ENCODE results near the gene SOX5. TPM values are rescaled to one million over a fixed set of nuclear protein-coding genes. Genes with fewer than 3 reads are reported as not detected.

SOX5 gene
- total RNA-seq, 5 donors from 2014 or later (not counting 1 experiment from before 2014, with no cell fraction given): 0.10 to 1.1 (median 0.39) TPM; not detected in 1

DNA sequence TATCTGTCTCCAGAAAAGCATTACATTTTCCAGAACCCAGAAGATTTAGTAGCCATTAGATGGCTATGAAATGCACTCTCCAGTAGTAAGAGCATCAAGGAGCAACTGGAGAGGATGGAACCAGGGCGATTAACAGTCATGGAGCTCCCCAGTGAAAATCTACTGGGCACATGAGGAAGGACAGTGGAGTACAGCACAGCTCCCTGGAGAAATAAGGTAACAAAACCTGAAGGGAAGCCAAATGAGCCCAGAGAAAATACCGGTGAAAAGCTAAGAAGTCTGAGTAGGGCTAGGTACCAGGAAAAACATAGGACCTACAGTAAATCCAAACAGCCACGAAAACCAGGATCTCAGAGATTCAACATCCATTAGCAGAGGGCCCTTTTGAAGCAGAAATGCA lies 21.6 kb downstream of the SOX5 start:
- Histone ChIP-seq H3K36me3 (ENCODE audit: control insufficient read depth in 2 of 2, extremely low read depth in 1 of 2, insufficient read depth in 1 of 2, low read length in 1 of 2) (no peaks in the 10 kb centered on the region), H3K4me1 (ENCODE audit: control insufficient read depth in 1 of 2, extremely low read depth in 1 of 2, insufficient read depth in 2 of 2, low read length in 2 of 2) (no peaks in the 10 kb centered on the region), H3K9me3 (no peaks in the 10 kb centered on the region), H3K4me3 (ENCODE audit: control insufficient read depth in 1 of 2, extremely low read depth in 1 of 2, low read length in 1 of 2) (no peak overlapping the region), H3K27me3 (replicated peaks in 1 of 2; ENCODE audit: control insufficient read depth in 2 of 2, extremely low read depth in 1 of 2, insufficient read depth in 2 of 2, low read length in 1 of 2) (no peaks in the 10 kb centered on the region), H3K27ac (ENCODE audit: low read length) (no peak overlapping the region)
- Mint-ChIP-seq H3K9me3 (peaks cover 0 to 4% (median 3%) of the 10 kb centered on the region in 3 donors), H3K27me3 (no peaks in the 10 kb centered on the region), H3K4me3 (no peak overlapping the region), H3K36me3 (no peaks in the 10 kb centered on the region), H3K27ac (no peak overlapping the region), H3K4me1 (no peaks in the 10 kb centered on the region)
- ATAC-seq (replicated peaks in 1 of 4): no peak
- no peak for DNase-seq
- ChIA-PET CTCF (no interaction called here), POLR2A (no interaction called here)
- WGBS (ENCODE audit: insufficient coverage): 44% methylated on average over 1 of the region's 3 CpGs

DNA sequence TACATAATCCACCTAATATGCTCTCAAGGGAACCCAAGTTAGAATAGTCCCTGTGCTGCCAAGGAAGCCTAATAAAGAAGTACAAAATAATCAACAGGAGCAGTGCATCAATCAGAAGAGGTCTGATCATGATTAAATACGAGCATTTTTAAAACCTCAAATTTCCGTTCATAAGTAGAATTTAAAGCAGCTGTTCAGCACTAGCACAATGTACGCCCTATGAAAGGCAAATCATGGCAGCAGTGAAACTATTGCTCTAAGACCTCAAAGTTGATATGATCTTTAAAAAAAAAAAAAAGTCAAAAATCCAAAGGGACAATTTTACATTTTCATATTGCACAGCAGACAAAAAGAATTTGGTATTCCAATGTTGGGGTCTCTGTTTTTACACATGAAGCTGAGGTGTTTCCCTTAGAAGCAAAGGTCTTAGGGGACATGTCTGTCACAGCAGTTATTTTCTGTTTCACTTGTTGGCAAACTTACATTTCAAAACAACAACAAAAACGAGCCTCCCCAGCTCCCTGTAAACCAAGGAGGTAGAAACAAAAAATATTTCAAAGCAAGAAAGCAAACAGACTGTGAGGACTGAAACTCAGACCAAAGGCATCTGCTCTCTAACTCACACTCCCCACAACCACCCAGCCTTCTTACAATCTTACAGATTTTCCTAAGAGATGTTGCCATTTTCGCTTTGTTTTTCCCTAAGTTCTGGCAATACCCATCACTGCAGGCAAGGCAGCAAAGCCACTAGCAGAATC lies 28.2 kb downstream of the SOX5 start:
- Histone ChIP-seq H3K27ac (ENCODE audit: low read length) (no peak overlapping the region), H3K27me3 (replicated peaks in 1 of 2; ENCODE audit: control insufficient read depth in 2 of 2, extremely low read depth in 1 of 2, insufficient read depth in 2 of 2, low read length in 1 of 2) (no peaks in the 10 kb centered on the region), H3K9me3 (no peaks in the 10 kb centered on the region), H3K36me3 (ENCODE audit: control insufficient read depth in 2 of 2, extremely low read depth in 1 of 2, insufficient read depth in 1 of 2, low read length in 1 of 2) (no peaks in the 10 kb centered on the region), H3K4me1 (ENCODE audit: control insufficient read depth in 1 of 2, extremely low read depth in 1 of 2, insufficient read depth in 2 of 2, low read length in 2 of 2) (no peaks in the 10 kb centered on the region), H3K4me3 (ENCODE audit: control insufficient read depth in 1 of 2, extremely low read depth in 1 of 2, low read length in 1 of 2) (no peak overlapping the region)
- ATAC-seq (replicated peaks in 1 of 4): no peak
- H3K4me3 Mint-ChIP-seq: no peak overlapping the region
- WGBS (ENCODE audit: insufficient coverage): 73% methylated on average over 5 of the region's 5 CpGs
- no peak overlapping the region for H3K27ac Mint-ChIP-seq
- DNase-seq: no peak
- H3K36me3 Mint-ChIP-seq: no peaks in the 10 kb centered on the region
- peaks cover 0 to 4% (median 3%) of the 10 kb centered on the region in 3 donors for H3K9me3 Mint-ChIP-seq
- POLR2A ChIA-PET: no interaction called here
- no peaks in the 10 kb centered on the region for H3K27me3 Mint-ChIP-seq
- CTCF ChIA-PET: interaction anchor here in 1 of 2 donors (0.6 kb wide), 1 partner anchor 52 kb away, joined by 4 read pairs; no protein-coding TSS in a partner anchor
- H3K4me1 Mint-ChIP-seq: no peaks in the 10 kb centered on the region

DNA sequence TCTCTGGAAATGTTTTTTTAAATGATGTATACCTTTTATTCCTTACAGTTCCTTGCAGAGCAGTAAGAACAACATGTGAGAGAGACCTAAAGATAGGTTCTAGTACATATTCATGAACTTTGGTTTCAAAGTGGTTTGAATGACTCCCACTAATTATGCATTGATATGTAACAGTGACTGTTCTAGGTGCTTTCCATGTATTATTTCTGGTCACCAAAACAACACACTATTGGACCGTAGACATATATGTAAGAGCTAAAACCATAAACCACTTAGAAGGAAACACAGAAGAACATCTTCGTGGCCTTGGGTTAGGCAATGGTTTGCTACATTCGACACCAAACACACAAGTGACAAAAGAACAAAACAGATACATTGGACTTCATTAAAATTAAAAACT lies 37.9 kb downstream of the SOX5 start:
- H3K36me3 ChIP-seq (ENCODE audit: control insufficient read depth in 2 of 2, extremely low read depth in 1 of 2, insufficient read depth in 1 of 2, low read length in 1 of 2): no peaks in the 10 kb centered on the region
- no peaks in the 10 kb centered on the region for H3K9me3 ChIP-seq
- H3K27ac ChIP-seq (ENCODE audit: low read length): no peak overlapping the region
- ChIA-PET CTCF (no interaction called here), POLR2A (no interaction called here)
- Mint-ChIP-seq H3K9me3 (peaks cover 0 to 11% (median 3%) of the 10 kb centered on the region in 3 donors), H3K27ac (no peak overlapping the region), H3K27me3 (no peaks in the 10 kb centered on the region), H3K36me3 (no peaks in the 10 kb centered on the region), H3K4me1 (no peaks in the 10 kb centered on the region), H3K4me3 (no peak overlapping the region)
- ATAC-seq (replicated peaks in 1 of 4) (no peak), DNase-seq (no peak)
- H3K4me1 ChIP-seq (ENCODE audit: control insufficient read depth in 1 of 2, extremely low read depth in 1 of 2, insufficient read depth in 2 of 2, low read length in 2 of 2): no peaks in the 10 kb centered on the region
- WGBS (ENCODE audit: insufficient coverage): 100% methylated on average over 1 of the region's 3 CpGs
- no peaks in the 10 kb centered on the region for H3K27me3 ChIP-seq (replicated peaks in 1 of 2; ENCODE audit: control insufficient read depth in 2 of 2, extremely low read depth in 1 of 2, insufficient read depth in 2 of 2, low read length in 1 of 2)
- no peak overlapping the region for H3K4me3 ChIP-seq (ENCODE audit: control insufficient read depth in 1 of 2, extremely low read depth in 1 of 2, low read length in 1 of 2)

DNA sequence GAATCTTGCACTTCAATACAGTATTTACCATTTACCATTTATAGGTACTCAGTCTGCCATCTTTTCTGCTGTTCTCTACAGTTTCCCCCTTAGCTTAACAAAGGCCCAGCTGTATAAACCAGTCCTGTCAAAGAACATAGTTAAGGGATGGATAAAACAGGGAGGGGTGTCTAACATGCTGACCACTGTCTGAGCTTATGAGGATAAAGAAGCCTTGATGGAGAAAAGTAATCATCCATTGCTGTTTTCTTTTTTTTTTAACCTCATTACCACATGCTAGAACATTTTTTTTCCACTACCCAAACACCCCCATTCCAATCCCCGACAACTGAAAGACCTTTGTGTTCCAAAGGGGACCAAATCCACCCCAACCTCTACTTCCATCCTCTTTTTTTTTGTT lies 39.9 kb downstream of the SOX5 start:
- ATAC-seq (replicated peaks in 1 of 4) (no peak), DNase-seq (no peak)
- Histone ChIP-seq H3K9me3 (no peaks in the 10 kb centered on the region), H3K27me3 (replicated peaks in 1 of 2; ENCODE audit: control insufficient read depth in 2 of 2, extremely low read depth in 1 of 2, insufficient read depth in 2 of 2, low read length in 1 of 2) (no peaks in the 10 kb centered on the region), H3K4me1 (ENCODE audit: control insufficient read depth in 1 of 2, extremely low read depth in 1 of 2, insufficient read depth in 2 of 2, low read length in 2 of 2) (no peaks in the 10 kb centered on the region), H3K36me3 (ENCODE audit: control insufficient read depth in 2 of 2, extremely low read depth in 1 of 2, insufficient read depth in 1 of 2, low read length in 1 of 2) (no peaks in the 10 kb centered on the region), H3K27ac (ENCODE audit: low read length) (no peak overlapping the region), H3K4me3 (ENCODE audit: control insufficient read depth in 1 of 2, extremely low read depth in 1 of 2, low read length in 1 of 2) (no peak overlapping the region)
- Mint-ChIP-seq H3K9me3 (peaks cover 0 to 11% (median 3%) of the 10 kb centered on the region in 3 donors), H3K4me1 (no peaks in the 10 kb centered on the region), H3K36me3 (no peaks in the 10 kb centered on the region), H3K27me3 (no peaks in the 10 kb centered on the region), H3K27ac (no peak overlapping the region), H3K4me3 (no peak overlapping the region)
- ChIA-PET POLR2A (interaction anchor here in 1 of 2 donors (0.6 kb wide), 1 partner anchor 743 kb away, joined by 3 read pairs; no protein-coding TSS in a partner anchor), CTCF (interaction anchor here in 1 of 2 donors (1.2 kb wide), 1 partner anchor 38 kb away, joined by 3 read pairs; no protein-coding TSS in a partner anchor)
- WGBS (ENCODE audit: insufficient coverage): 83% methylated on average over 1 of the region's 1 CpG

DNA sequence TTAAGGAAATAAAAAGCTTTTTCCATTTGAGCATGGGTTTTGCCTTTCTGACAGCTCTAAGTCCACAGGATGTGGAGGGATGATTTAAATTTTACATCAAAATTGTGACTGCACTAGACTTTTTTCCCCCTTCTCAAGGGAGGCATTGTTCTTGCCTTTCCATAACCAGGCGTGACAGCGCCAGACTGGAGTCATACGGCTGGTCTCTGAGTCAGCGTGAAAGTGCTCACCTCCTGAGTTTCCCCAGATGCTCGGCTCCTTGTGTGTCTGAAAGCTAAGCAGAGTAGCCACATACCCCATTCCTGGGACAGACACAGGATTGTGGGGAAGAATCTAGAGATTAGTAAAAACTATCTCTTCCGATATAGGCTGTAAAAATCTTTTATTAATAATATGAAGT lies 43.1 kb downstream of the SOX5 start:
- no peak overlapping the region for H3K4me3 ChIP-seq (ENCODE audit: control insufficient read depth in 1 of 2, extremely low read depth in 1 of 2, low read length in 1 of 2)
- POLR2A ChIA-PET: no interaction called here
- H3K9me3 ChIP-seq: no peaks in the 10 kb centered on the region
- no peaks in the 10 kb centered on the region for H3K36me3 Mint-ChIP-seq
- H3K4me1 Mint-ChIP-seq: no peaks in the 10 kb centered on the region
- ATAC-seq (replicated peaks in 1 of 4): no peak
- peaks cover 3 to 10% (median 3%) of the 10 kb centered on the region in 3 donors for H3K9me3 Mint-ChIP-seq
- no peak overlapping the region for H3K4me3 Mint-ChIP-seq
- no peaks in the 10 kb centered on the region for H3K27me3 Mint-ChIP-seq
- no peak overlapping the region for H3K27ac ChIP-seq (ENCODE audit: low read length)
- no peaks in the 10 kb centered on the region for H3K4me1 ChIP-seq (ENCODE audit: control insufficient read depth in 1 of 2, extremely low read depth in 1 of 2, insufficient read depth in 2 of 2, low read length in 2 of 2)
- no peaks in the 10 kb centered on the region for H3K36me3 ChIP-seq (ENCODE audit: control insufficient read depth in 2 of 2, extremely low read depth in 1 of 2, insufficient read depth in 1 of 2, low read length in 1 of 2)
- H3K27me3 ChIP-seq (replicated peaks in 1 of 2; ENCODE audit: control insufficient read depth in 2 of 2, extremely low read depth in 1 of 2, insufficient read depth in 2 of 2, low read length in 1 of 2): no peaks in the 10 kb centered on the region
- no peak for DNase-seq
- H3K27ac Mint-ChIP-seq: no peak overlapping the region
- whole genome bisulfite sequencing (ENCODE audit: insufficient coverage): no CpG with 5 or more reads among the region's 6 CpGs
- CTCF ChIA-PET: no interaction called here

DNA sequence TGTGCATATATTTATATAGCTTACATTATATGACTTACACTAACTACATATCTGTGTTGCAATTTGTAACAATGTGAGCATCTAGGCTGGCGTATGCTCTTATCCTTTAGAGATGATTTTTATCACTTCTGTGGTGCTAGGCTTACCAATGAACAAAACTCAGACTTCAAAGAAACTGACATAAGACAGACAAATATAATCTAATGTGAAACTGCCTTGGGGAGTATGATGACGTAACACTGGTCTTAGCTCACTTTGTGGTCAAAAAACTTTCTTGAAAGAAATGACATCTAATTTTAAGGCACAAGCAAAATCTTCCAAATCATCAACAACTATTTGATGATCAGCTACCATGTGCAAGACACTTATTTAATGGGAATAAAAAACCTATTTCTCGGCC lies 50.0 kb downstream of the SOX5 start:
- H3K27me3 Mint-ChIP-seq: no peaks in the 10 kb centered on the region
- Histone ChIP-seq H3K27me3 (replicated peaks in 1 of 2; ENCODE audit: control insufficient read depth in 2 of 2, extremely low read depth in 1 of 2, insufficient read depth in 2 of 2, low read length in 1 of 2) (no peaks in the 10 kb centered on the region), H3K27ac (ENCODE audit: low read length) (no peak overlapping the region), H3K4me1 (ENCODE audit: control insufficient read depth in 1 of 2, extremely low read depth in 1 of 2, insufficient read depth in 2 of 2, low read length in 2 of 2) (no peaks in the 10 kb centered on the region), H3K9me3 (no peaks in the 10 kb centered on the region), H3K36me3 (ENCODE audit: control insufficient read depth in 2 of 2, extremely low read depth in 1 of 2, insufficient read depth in 1 of 2, low read length in 1 of 2) (no peaks in the 10 kb centered on the region), H3K4me3 (ENCODE audit: control insufficient read depth in 1 of 2, extremely low read depth in 1 of 2, low read length in 1 of 2) (no peak overlapping the region)
- H3K9me3 Mint-ChIP-seq: peaks cover 0 to 5% (median 3%) of the 10 kb centered on the region in 3 donors
- ATAC-seq (replicated peaks in 1 of 4) (no peak), DNase-seq (no peak)
- 60% methylated on average over 1 of the region's 3 CpGs for WGBS (ENCODE audit: insufficient coverage)
- no peak overlapping the region for H3K27ac Mint-ChIP-seq
- H3K36me3 Mint-ChIP-seq: no peaks in the 10 kb centered on the region
- H3K4me3 Mint-ChIP-seq: no peak overlapping the region
- CTCF ChIA-PET: interaction anchor here in 1 of 2 donors (0.7 kb wide), 1 partner anchor 985 kb away, joined by 6 read pairs; no protein-coding TSS in a partner anchor
- no peaks in the 10 kb centered on the region for H3K4me1 Mint-ChIP-seq
- POLR2A ChIA-PET: no interaction called here
